ENCODE results near the gene TMEM132C.

The TMEM132C gene

DNA sequence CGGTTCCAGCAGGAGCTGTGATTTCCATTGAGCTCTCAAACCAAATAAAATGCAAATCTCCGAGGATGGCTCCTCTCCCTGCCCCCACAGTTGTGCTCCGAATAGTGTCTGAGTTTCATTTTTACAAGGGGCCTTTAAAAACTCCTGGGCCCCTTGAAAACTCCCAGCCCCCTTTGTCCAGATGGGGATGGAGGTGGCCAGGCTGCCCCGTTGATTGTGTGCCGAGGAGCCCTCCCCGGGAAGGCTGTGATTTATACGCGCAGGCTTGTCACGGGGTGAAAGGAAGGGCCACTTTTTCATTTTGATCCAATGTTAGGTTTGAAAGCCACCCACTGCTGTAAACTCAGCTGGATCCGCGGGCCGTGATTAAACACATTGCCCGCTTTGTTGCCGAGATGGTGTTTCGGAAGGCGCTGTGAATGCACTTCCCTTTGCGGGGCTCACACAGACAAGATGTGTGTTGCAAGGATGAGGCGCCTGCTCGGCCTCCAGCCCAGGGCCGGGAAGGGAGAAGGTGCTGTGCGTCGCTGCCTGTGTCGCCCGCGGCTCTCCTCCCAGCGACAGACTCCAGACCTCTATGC is 98.8 kb downstream of the TMEM132C start:
- no peak overlapping the region for H3K27ac ChIP-seq
- TF ChIP-seq ZFX (IDR thresholded peaks at IDR 0.05), result no peak

DNA sequence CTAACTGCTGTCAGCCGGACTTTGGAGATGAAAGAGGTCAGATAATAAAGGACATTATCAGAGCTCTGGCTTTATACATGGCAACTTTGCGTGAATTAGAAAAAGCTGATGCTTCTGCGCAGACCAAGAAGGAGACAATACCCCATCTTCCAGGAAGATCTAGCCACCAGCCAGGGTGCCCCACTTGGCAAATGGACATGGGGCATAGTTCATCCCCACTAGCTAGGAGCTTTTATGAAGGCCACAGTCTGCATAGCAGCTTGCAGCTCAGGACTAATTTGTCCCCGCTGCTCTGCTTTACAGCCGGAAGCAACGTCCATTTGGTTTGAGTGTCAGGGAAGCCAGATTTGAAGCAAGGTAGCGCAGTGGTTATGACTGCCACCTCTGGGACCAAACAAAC is 101.0 kb downstream of the TMEM132C start:
- no peak for TF ChIP-seq ZFX (IDR thresholded peaks at IDR 0.05)
- TF ChIP-seq CTCF (conservative IDR thresholded peaks at IDR 0.05), result no peak
- no peak overlapping the region for H3K27ac ChIP-seq

DNA sequence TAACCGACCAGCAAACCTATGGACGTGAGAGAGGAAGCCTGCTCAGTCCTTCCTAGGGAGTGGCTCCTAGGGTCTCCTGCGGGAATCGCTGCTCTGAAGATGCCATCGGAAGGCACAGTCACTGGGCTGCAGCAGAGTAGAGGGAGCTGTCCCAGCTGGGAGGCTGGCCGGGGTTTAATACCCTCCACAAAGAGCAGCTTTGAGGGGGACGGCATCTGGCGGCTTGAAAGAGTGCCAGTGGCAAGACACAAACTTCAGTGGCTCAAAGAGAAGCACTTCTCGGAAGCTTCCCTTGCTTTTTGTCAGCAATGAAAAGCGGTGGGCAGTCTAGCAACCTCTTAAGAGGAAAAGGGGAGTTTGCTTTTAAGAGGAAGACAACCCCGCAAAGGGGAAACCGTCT is 114.6 kb downstream of the TMEM132C start:
- no peak overlapping the region for H3K27ac ChIP-seq
- TF ChIP-seq ZFX (IDR thresholded peaks at IDR 0.05) (no peak), CTCF (conservative IDR thresholded peaks at IDR 0.05) (no peak)

DNA sequence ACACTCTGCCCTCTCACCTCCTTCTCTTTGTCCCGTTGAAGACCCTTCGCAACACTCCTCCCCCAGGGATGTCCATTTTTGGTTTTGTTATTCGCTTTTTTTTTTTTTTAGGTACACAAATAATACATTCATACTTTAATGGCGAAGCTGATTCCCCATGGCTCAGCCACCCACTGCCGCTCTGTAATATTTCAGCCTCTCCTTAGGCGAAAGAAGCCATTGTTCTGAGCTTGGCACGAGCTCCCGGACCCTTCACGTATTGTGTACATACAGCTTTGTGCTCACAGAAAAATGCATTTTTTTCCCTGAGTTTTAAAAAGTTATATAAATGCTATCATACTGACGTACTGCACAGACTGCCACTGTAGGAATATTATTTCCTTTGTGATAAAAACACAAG is 115.0 kb downstream of the TMEM132C start:
- no peak for TF ChIP-seq CTCF (conservative IDR thresholded peaks at IDR 0.05)
- TF ChIP-seq ZFX (IDR thresholded peaks at IDR 0.05), result no peak
- H3K27ac ChIP-seq, result no peak overlapping the region

DNA sequence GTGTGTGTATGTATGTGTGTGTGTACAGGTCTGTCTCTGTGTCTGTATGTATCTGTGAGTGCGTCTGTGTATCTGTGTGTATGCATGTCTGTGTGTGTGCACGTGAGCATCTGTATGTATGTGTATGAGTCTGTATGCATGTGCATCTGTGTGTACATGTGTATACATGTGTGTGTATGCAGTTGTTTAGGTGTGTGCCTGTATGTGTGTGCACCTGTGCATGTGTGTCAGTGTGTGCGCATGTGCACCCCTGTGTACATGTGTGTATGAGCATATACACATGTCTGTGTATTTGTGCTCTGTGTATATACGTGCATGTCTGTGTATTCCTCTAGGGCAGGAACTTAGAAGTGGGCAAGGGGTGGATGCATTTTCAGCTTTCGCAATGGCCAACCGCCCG is 116.0 kb downstream of the TMEM132C start:
- H3K27ac ChIP-seq, result no peak overlapping the region
- TF ChIP-seq CTCF (conservative IDR thresholded peaks at IDR 0.05) (no peak), ZFX (IDR thresholded peaks at IDR 0.05) (no peak)

- TF ChIP-seq CTCF (conservative IDR thresholded peaks at IDR 0.05) (no peak), ZFX (IDR thresholded peaks at IDR 0.05) (no peak)
- no peak overlapping the region for H3K27ac ChIP-seq
Measured at GRCh38 chr12:128383357-128383937, 116.5 kb downstream of the TMEM132C start.

DNA sequence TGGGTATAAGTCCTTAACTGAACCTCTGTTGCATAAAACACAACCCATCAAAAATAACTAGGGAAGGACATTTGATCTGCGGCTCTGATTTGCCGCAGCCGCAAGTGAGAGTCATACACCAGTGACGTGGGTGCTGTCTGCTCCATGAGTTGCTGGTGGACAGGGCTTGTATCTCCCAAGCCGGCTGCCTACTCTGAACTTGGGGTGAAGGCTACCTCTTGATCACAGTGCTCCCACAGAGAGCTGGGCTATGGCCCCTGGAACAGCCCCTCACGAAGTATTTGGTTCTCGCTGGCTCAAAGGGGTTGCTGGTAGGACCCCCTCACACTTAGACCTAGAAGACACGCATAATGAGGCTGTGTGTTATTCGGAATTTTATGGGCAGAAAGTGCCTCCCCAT is 118.8 kb downstream of the TMEM132C start:
- TF ChIP-seq ZFX (IDR thresholded peaks at IDR 0.05), result no peak
- H3K27ac ChIP-seq, result no peak overlapping the region

DNA sequence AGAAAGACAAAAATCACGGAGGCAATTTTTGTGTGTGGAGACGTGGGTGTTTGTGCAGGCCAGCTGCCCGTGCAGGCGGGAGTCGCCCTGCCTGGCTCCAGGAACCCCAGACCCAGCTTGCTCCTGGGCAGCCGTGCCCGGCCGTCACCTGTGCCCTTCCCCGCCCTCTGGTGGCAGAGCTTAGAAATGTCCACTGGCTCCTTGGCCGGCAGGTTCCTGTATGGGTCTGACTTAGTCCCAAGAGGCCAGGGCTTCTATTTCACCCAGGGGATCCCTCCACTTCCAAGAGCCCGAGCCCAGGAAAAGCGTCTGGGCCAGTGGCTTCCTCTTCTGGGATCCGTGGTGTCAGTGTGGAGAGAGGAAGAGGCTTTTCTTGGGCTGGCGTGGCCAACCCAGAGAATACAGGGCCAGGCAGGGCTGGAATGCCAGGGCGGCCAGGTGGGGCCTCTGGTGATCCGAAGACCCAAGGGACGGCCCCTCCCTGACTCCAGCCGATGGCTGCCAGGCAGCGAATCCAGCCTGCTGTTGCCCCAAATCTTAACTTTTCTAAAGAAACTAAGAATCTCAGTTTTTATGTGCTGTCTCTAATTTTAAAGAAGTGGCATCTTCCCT is 120.9 kb downstream of the TMEM132C start:
- TF ChIP-seq ZFX (IDR thresholded peaks at IDR 0.05) (no peak), CTCF (conservative IDR thresholded peaks at IDR 0.05) (peak; percentile 79)
- no peak overlapping the region for H3K27ac ChIP-seq

Measured in C4-2B (cell line).